GM19238 (cell line): ENCODE results near the gene PTGR3.

Source experiments
- DNase-seq: peaks from one replicate; pipeline ENCODE4 v3.0.0; 2011; ENCODE audit warnings: low spot score; ENCODE audit not compliant: insufficient read length

The PTGR3 gene

DNA sequence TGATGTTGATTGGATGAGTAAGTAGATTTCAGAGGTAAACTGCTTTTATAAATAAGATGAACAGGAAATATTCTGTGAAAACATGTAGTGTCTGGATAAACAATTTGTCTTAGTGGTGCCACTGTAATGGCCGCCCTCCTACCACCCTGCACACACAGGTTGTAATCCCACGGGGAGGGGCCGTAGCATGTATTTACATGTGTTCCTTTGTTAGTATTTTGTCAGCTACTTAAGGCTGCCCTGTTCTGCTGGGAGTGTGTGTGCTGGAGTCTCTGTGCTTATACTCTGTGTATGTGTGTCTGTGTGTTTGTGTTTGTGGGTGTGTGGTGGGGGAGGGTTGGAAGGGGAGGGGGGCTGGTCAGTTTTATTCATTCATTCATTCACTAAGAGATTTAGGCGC, 6.7 kb upstream of the PTGR3 start:
- no peak for DNase-seq

- DNase-seq, result no peak
Observed at GRCh38 chr18:75214766-75215510, 6.0 kb upstream of the PTGR3 start.

- DNase-seq, result no peak
Observed at GRCh38 chr18:75214332-75214690, 5.4 kb upstream of the PTGR3 start.

DNA sequence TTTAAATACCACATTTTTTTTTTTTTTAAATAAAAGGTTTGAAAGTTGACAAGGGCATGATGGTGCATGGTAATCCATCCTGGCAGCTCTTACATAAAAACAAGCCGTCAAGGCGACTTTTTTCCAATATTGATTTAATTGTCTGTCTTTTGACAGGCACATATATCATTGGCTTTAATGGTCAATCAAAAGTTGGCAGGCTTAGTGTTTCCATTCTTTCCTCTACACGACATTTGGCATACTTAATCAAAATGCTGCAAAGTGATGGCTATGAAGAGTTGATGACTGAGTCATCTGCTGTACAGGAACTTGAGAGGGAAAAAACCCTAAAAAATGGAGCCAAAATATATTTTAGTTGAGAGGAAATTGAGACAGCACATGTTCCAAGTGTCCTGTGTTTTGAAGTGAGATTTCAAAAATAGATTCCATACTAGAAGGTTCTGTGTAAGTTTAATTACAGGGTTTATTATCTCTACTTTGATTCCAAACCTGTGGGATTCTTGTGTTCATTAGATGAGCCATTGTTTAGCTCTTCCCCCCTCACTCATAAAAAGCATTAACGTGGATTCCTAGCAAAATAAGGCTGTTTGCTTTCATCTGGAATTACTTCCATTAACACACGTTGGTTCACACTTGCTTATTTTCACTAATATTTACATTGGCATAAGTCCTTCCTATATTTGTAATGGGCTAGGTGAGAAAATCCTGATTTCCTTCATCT, 4.8 kb upstream of the PTGR3 start:
- no peak for DNase-seq

- no peak for DNase-seq
Observed at GRCh38 chr18:75212751-75213090, 3.8 kb upstream of the PTGR3 start.

DNA sequence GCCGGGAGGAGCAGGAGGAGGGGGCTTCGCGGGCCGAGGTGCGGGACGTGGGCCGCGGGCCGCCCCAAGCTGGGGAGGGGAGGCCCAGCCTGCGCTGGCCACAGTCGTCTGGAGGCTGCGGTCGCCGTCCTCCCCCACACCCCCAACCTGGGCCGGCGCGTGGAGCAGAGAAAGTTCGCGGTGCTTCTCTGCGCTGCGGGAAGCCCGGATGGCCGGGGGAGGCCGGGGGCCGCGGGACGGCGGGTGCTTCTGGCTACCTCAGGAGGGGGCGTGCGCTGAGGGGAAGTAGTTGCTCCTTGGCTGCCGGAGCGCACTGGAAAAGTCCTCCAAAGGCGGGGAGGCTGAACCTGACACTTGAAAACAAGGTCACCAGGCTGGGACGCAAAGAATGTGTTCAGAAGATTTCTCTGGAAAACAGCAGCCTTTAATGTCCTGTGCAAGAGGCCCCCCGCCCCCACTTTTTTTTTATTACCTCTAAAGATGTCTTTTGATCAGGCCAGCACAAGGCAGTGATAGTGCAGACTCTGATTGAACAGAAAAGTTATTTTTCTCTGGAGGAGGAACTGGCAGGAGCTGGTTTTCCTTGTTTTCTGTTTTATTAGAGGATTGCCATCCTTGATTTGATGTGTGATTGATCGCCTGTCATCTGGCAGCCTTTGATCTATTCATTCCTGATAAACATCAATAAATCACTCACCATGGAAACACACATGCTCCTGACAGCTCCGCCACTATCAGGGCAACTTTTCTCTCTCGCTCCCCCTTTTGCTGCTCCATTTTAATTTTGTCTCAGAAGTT, 3.2 kb upstream of the PTGR3 start:
- no peak for DNase-seq

DNA sequence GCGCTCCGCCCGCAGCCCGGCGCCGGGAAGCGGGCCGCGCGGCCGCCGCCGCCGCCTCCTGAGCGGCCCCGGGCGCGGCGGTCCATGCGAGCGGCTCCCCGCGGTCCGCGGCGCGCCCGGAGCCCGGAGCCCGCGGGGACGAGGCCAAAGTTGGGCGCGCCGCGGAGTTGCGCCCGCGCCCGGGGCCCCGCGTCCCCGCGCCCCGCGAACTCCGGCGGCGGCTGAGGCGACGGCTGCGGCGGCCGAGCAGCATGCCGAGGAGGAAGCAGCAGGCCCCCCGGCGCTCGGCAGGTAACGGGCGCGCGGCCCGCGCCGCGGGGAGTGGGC, 2.6 kb upstream of the PTGR3 start:
- DNase-seq, result no peak

DNA sequence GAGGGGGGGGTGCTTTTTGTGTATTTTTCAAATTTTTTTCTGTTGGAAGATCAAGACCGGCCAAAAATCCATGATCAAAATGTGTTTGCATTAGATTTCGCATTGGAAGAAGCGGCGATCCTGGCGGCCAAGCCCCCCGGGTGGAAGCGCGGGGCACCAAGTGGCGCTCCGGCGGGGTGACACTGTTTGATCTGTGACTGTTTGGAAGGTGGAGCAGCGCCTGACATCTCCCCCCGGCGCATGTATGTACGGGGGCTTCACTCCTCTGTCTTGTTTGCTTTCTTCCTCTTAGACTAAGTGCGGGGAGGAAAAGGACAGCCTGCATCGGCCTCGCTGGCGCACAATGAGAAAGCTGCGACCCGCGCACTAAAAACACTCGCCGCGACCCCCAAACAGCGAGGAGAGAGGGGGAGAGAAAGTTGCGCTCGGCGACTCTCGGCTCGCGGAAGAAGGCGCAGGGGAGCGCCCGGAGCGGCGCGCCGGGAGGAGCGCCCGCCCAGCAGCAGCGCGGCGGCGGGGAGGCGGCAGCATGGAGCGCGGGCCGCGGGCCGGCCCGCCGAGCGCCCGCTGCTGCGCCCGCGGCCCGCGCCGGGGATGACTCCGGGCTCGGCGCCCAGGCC, 2.2 kb upstream of the PTGR3 start:
- DNase-seq, result peak; percentile 49

DNA sequence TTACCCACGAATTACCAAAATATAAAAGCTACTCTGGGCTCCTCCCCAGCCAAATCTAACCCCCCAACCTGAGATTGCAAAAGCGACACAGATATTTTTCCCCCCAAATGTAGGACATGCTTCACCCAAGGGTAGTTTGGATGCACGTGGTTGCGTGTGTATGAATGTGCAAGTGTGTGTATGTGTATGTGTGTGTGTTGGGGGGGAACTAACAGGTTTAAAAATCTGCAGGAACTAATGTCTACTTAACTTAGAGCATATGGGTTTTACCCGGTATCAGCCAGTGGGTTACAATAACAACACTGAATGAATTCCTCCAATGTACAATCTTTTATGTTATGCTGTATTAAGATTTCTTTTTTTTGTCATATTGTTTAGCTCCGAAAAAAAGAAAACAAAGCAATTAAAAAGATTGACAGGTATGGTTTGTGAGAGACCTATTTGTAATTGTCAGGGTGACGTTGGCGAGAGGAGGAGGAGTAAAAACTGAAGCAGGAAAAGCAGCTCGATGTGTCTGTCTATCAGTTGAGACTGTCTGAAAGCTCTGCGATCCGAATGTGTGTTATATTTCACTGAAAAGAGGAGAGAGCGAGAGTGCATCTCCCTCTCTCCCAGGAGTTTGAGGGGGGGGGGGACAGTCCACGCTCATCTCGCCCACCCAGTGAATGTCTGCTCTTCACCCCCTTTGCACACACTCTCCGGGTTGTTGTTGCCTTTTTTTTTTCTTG, 1.5 kb upstream of the PTGR3 start, which contains the start of gene TSHZ1:
Gene TSHZ1 (plus strand): TSS at position 524 of the 728 bp plus-strand sequence. CDS start 1,080 bp downstream, outside the sequence.
- peak; percentile 62 for DNase-seq

DNA sequence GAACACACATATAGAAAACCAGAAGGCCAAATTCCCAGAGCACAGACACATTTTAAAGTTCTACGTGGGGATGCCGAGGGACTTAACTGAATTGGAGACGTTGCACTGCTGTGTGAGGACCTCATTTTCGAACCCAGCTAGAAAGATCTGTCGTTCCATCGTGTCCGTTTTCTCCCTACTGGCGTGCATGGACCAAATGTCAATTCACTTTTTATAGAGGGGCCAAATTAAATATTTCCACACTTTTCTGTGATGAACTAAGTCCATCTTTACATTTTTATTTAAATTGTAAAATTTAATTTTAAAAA, 966 bp upstream of the PTGR3 start:
- DNase-seq, result no peak

GRCh38 chr18:75208836-75209128, 157 bp downstream of the PTGR3 start:
- DNase-seq, result peak; percentile 47

- no peak for DNase-seq
Observed at GRCh38 chr18:75208155-75208835, 644 bp downstream of the PTGR3 start.

GRCh38 chr18:75207310-75208154, 1.4 kb downstream of the PTGR3 start:
- DNase-seq, result no peak

DNA sequence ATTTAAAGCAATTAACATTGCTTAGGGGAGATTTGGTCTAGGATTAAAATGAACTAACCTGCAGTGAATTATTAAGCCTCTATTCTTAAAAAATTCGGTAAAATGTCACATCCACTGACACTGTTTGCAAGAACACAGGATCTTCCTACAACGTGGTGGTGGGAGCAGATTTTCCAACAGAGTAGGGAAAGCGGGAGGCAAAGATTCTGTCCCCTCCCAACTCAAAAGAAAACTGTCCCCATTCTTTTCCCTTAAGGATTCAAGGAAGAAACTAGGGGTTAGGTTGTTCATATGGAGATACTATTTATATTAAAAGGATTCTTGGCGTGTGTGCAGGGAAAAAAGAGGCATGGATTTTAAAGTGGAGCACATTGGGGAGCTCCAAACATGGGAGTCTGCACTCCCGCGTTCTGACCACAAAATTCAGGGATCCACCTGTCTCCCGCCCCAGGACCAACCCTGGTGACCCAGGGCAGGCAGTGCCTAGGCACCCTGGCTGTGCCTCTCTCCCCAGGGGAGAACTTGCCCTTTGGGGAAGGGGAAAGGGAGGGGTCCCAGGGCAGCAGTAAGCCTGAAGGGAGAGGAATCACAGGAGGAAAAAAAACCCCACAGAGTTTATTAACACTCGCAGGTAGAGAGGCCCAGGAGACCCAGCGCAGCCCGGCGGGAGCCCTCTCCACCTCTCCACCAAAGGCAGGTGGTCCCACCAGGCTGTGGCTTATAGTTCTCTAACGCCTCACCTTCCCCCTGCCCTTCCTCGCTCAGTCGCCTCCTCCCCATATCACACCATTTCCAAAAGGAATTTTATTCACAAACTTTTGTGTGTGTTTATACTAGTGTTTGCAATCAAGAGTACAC, 2.3 kb downstream of the PTGR3 start:
- DNase-seq, result no peak

GRCh38 chr18:75205514-75206132, 3.3 kb downstream of the PTGR3 start:
- no peak for DNase-seq

DNA sequence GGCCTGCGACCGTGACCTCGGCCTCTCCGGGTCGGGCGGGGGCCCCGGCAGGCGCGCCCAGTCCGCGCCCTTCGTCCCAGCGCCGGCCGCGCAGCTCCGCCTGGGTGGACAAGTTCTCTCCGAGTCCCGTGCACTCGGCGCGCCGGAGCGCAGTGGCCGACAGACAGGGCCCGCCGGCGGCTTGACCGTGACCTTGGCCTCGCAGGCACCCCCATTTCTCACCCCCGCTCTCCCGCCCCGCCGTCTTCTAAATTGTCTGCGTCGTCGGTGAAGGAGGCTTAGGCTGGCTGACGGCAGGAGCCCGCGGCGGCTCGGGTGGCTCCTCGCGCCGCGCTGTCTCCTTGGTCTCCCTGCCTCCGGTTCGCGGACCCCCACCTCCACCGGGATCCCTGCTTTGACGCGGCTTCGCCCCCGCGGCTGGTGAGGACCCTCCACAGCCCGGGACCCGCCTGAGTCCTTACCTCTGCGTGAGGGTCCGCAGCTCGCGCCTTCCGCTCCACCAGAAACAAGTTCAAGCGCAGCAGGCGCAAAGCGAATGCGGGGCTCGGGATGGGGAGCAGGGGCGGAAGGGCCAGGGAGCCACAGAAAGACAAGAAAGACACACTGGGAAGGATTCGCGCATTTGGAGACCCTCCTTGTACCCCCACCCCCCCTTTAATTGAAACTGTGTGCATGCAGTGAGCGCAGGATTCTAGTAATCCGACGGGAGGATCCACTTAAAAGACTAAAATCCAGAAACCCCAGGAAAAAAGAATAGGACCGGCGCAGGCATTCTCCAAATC, 4.0 kb downstream of the PTGR3 start:
- no peak for DNase-seq

- no peak for DNase-seq
Observed at GRCh38 chr18:75204269-75204731, 4.6 kb downstream of the PTGR3 start.
